ENCODE measurements around the gene SLAMF8.

The SLAMF8 gene

GRCh38 chr1:159821171-159821867, 5.4 kb upstream of the SLAMF8 start:
- peak; percentile 19 to 26 for DNase-seq

GRCh38 chr1:159823406-159823805, 3.3 kb upstream of the SLAMF8 start:
- no peak for DNase-seq

GRCh38 chr1:159825564-159825963, 1.1 kb upstream of the SLAMF8 start:
- no peak for DNase-seq

- DNase-seq: no peak
Observed at GRCh38 chr1:159827102-159827490, 423 bp downstream of the SLAMF8 start.

GRCh38 chr1:159827549-159827948, 876 bp downstream of the SLAMF8 start:
- no peak for DNase-seq

GRCh38 chr1:159828176-159828575, 1.5 kb downstream of the SLAMF8 start:
- no peak for DNase-seq

GRCh38 chr1:159828581-159829272, 2.1 kb downstream of the SLAMF8 start:
- DNase-seq: no peak

- peak; percentile 59 to 77 for DNase-seq
Observed at GRCh38 chr1:159829273-159829634, 2.6 kb downstream of the SLAMF8 start.

GRCh38 chr1:159829822-159830465, 3.3 kb downstream of the SLAMF8 start:
- DNase-seq: no peak

- no peak for DNase-seq
Observed at GRCh38 chr1:159830722-159831121, 4.0 kb downstream of the SLAMF8 start.

GRCh38 chr1:159831412-159832141, 4.9 kb downstream of the SLAMF8 start:
- no peak for DNase-seq

GRCh38 chr1:159832309-159832708, 5.6 kb downstream of the SLAMF8 start:
- DNase-seq: no peak

GRCh38 chr1:159835356-159835755, 8.7 kb downstream of the SLAMF8 start:
- DNase-seq: no peak

GRCh38 chr1:159835862-159836525, 9.3 kb downstream of the SLAMF8 start:
- DNase-seq: no peak

GRCh38 chr1:159838715-159839114, 12.0 kb downstream of the SLAMF8 start:
- no peak for DNase-seq

GRCh38 chr1:159839116-159839849, 12.6 kb downstream of the SLAMF8 start:
- DNase-seq: no peak

- DNase-seq: no peak
Observed at GRCh38 chr1:159841749-159842148, 15.1 kb downstream of the SLAMF8 start.

- no peak for DNase-seq
Observed at GRCh38 chr1:159843459-159843858, 16.8 kb downstream of the SLAMF8 start.

- no peak for DNase-seq
Observed at GRCh38 chr1:159845751-159846629, 19.3 kb downstream of the SLAMF8 start.

GRCh38 chr1:159847231-159847630, 20.6 kb downstream of the SLAMF8 start:
- no peak for DNase-seq

- no peak for DNase-seq
Observed at GRCh38 chr1:159848326-159848725, 21.7 kb downstream of the SLAMF8 start.

Data from AML-193 (cell line).